Left kidney (tissue), 8 donors: Measurements from ENCODE around the gene GINM1. TPM values are rescaled to one million over a fixed set of nuclear protein-coding genes. Genes with fewer than 3 reads are reported as not detected.

Source experiments
- DNase-seq: peaks from one replicate; pipeline ENCODE4 v3.0.0-alpha.2; 2013
- long read RNA-seq, 8 donors: transcript quantifications; one replicate each; lab custom pipeline, GENCODE V29; 2026
- polyA plus RNA-seq: library from polyadenylated mRNA; unstranded; fragments of 120-200 nt; gene quantifications from one replicate; pipeline ENCODE4 v1.2.1, GENCODE V29; 2013; ENCODE audit not compliant: insufficient read length

GINM1 gene
- 95.2 TPM for polyA plus RNA-seq
- long read RNA-seq, donor 1, transcript GINM1-201 (8 exons, 2,024 nt), result major isoform, 20 of 25 reads
- long read RNA-seq, donor 1, partial matches to known transcripts, result 0 of 25 reads
- long read RNA-seq, donor 1, other reads (novel, unspliced or antisense), result 5 of 25 reads
- long read RNA-seq, donor 2, transcript GINM1-201 (8 exons, 2,024 nt), result major isoform, 24 of 24 reads
- long read RNA-seq, donor 2, partial matches to known transcripts, result 0 of 24 reads
- long read RNA-seq, donor 2, other reads (novel, unspliced or antisense), result 0 of 24 reads
- long read RNA-seq, donor 3, transcript GINM1-201 (8 exons, 2,024 nt), result major isoform, 25 of 25 reads
- long read RNA-seq, donor 3, partial matches to known transcripts, result 0 of 25 reads
- long read RNA-seq, donor 3, other reads (novel, unspliced or antisense), result 0 of 25 reads
- long read RNA-seq, donor 4, partial matches to known transcripts, result 6 of 7 reads
- long read RNA-seq, donor 4, other reads (novel, unspliced or antisense), result 0 of 7 reads
- long read RNA-seq, donor 5, transcript GINM1-201 (8 exons, 2,024 nt), result major isoform, 56 of 63 reads
- long read RNA-seq, donor 5, partial matches to known transcripts, result 0 of 63 reads
- long read RNA-seq, donor 5, other reads (novel, unspliced or antisense), result 7 of 63 reads
- long read RNA-seq, donor 6, transcript GINM1-201 (8 exons, 2,024 nt), result major isoform, 31 of 59 reads
- long read RNA-seq, donor 6, partial matches to known transcripts, result 28 of 59 reads
- long read RNA-seq, donor 6, other reads (novel, unspliced or antisense), result 0 of 59 reads
- long read RNA-seq, donor 7, transcript GINM1-201 (8 exons, 2,024 nt), result major isoform, 36 of 63 reads
- long read RNA-seq, donor 7, partial matches to known transcripts, result 27 of 63 reads
- long read RNA-seq, donor 7, other reads (novel, unspliced or antisense), result 0 of 63 reads
- long read RNA-seq, donor 8, transcript GINM1-201 (8 exons, 2,024 nt), result major isoform, 15 of 15 reads
- long read RNA-seq, donor 8, partial matches to known transcripts, result 0 of 15 reads
- long read RNA-seq, donor 8, other reads (novel, unspliced or antisense), result 0 of 15 reads

GRCh38 chr6:149565527-149566409 is at the start of gene GINM1:
Gene GINM1, plus strand, starts transcription at chr6:149566375. Its CDS starts 40 bp downstream, at chr6:149566415.
- peak; percentile 96 for DNase-seq

DNA sequence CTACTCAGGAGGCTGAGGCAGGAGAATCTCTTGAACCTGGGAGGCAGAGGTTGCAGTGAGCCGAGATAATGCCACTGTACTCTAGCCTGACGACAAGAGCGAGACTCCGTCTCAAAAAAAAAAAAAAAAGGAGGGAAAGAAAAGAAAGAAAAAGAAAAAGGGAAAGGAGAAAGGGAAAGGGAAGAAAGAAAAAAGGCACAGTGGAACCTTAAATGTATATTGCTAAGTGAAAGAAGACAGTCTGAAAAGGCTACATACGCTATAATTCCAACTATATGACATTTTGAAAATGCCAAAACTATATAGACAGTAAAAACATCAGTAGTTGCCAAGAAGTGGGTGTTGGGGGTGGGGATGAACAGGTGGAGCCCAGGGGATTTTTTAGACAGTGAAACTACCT is 36.5 kb upstream of the GINM1 start:
- DNase-seq, result no peak

DNA sequence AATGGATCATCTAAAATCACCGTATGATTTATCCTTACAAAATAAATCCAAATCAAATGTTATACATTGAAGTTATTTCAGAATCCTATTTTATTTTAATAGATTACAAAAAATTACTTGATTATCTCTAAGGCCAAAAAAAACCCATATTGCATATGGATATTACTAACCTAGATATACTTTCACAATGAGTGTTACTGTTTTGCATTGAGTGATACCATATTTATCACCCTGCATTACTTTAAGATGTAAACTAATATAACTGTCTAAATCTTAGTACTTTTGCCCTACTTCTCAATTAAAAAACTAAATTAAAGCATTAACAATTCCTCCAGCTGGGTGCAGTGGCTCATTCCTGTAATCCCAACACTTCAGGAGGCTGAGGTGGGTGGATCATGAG is 31.4 kb upstream of the GINM1 start:
- no peak for DNase-seq

DNA sequence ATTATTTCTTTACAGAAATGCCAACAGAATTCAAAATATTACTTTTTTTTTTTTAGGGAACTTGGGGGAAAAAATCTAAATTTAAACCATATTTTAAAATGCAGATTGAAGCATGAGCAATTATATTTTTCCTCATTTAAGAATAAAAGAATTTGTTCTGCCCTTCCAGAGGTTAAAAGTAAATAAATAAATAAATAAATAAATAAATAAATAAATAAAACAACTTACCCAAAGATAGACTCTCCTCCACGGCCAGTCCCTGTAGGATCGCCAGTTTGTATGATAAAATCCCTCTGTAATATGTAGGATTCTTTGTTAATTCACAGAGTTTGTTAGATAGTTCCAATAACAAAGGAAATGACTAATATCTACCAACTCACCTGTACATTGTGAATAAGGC is 25.0 kb upstream of the GINM1 start:
- no peak for DNase-seq

DNA sequence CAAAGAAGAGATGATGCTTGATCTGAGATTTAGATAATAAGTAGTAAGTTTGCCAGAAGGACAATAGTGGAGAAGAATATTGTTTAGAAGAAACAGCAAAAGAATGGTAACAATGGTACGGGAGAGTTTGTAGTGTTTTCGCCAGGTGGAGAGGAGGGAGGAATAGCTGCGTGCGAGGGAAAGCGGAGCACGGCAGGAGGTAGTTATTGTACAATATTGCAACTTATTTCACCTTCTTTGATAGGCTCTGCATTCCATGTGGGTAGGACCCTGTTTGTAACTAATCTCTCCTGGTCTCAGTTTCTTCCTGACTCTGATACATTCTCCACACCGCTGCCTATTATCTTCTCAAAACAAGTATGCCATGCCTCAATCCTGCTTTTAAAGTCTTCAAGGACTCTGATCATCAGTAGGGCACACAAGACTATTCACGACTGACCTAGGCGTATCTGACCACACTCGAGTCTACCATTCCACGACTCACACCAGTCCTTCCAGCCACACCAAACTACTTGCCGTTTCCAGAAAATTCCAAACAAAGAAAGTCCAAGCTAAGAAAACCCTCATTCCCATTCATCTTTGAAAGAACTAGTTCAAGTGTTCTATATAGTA is 21.4 kb upstream of the GINM1 start:
- DNase-seq, result no peak

GRCh38 chr6:149545258-149545753 is 20.9 kb upstream of the GINM1 start:
- peak; percentile 64 for DNase-seq

GRCh38 chr6:149545754-149546471 is 20.3 kb upstream of the GINM1 start, which contains the start of gene PPIL4:
Gene PPIL4, minus strand, starts transcription at chr6:149546043. Its CDS starts 38 bp downstream, at chr6:149546005.
- DNase-seq, result peak; percentile 96

- DNase-seq, result no peak
Observed at GRCh38 chr6:149551920-149552319, 14.3 kb upstream of the GINM1 start.

DNA sequence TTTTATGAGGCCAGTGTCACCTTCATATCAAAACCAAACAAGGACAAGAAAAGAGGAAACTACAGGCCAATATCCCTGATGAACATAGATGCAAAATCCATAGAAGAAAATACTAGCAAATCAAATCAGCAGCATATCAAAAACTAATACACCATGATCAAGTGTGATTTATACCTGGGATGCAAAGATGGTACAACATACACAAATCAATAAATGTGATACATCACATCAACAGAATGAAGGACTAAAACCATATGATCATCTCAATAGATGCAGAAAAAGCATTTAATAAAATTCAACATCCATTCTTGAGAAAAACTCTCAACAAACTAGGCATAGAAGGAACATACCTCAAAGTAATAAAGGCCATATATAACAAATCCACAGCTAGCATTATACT is 8.1 kb upstream of the GINM1 start:
- DNase-seq, result no peak

DNA sequence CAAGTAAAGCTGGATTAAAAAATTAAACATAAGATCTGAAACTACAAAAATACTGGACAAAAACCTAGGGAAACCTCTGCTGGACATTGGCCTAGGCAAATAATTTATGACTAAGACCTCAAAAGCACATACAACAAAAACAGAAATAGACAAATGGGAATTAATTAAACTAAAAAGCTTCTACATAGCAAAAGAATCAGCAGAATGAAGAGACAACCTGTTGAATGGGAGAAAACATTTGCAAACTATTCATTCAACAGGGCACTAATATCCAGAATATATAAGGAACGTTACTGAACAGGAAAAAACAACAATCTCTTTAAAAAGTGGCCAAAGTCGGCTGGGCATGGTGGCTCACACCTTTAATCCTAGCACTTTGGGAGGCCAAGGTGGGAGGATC is 6.8 kb upstream of the GINM1 start:
- DNase-seq, result no peak

GRCh38 chr6:149560736-149561135 is 5.4 kb upstream of the GINM1 start:
- DNase-seq, result no peak

DNA sequence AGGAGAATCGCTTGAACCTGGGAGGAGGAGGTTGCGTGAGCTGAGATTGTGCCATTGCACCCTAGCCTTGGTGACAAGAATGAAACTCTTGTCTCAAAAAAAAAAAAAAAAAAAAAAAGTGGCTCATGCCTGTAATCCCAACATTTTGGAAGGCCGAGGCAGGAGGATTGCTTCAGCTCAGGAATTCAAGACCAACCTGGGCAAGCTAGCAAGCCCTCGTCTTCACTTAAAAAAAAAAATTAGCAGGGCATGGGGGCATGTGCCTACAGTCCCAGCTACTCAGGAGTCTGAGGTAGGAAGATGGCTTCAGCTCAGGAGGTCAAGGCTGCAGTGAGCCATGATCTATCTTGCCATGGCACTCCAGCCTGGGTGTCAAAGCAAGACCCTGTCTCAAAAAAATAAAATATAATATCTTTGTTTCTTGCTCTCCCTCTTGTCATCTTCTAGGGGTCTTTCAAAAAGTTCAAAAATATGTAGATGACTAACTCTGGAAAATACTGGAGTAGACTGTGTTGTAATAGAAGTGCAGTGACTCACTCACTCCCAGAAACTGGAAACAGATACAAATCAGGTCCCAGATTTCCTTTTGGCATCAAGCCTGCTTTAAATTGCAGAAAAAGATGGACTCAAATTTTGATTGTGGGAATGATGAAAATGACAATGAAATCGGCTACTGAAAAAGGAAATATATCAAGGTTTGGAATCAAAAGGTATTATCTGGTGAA is 2.8 kb upstream of the GINM1 start:
- no peak for DNase-seq

GRCh38 chr6:149563928-149564325 is 2.2 kb upstream of the GINM1 start:
- DNase-seq, result no peak

DNA sequence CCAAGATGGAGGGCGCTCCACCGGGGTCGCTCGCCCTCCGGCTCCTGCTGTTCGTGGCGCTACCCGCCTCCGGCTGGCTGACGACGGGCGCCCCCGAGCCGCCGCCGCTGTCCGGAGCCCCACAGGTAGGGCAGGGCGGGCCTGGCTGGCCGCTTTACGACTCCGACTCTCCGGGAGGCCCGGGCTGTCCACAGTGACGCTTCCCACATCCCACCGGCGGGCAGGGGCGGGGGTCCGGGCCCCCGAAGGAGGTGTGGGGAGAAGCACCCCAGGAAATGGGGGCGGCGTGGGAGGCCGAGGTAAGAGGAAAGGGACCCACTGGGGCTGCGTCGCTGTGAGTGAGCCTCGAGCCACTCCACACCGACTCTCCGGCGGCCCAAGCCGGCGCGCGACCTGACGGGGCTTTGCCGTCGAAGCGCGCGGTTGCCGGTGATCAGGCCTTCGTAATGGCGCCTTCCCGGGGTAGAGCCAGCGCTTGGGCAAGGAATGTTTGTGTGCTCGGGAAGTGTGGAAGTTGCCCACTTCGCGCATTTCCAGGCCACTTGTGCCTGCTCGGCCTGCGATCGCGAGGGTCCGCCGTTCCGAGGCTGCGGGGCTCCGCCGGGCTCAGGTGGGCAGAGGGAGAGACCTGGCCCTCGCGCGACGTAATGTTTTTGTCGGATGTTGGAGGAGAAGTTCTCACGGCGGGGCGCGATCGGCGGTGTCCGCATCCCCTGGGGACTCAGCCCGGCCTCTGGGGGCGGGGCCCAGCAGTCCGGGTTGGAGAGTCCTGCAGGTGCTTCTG is 427 bp downstream of the GINM1 start:
- DNase-seq, result peak; percentile 38

GRCh38 chr6:149567194-149567586 is 1.0 kb downstream of the GINM1 start:
- DNase-seq, result no peak

GRCh38 chr6:149567945-149568585 is 1.9 kb downstream of the GINM1 start:
- no peak for DNase-seq

DNA sequence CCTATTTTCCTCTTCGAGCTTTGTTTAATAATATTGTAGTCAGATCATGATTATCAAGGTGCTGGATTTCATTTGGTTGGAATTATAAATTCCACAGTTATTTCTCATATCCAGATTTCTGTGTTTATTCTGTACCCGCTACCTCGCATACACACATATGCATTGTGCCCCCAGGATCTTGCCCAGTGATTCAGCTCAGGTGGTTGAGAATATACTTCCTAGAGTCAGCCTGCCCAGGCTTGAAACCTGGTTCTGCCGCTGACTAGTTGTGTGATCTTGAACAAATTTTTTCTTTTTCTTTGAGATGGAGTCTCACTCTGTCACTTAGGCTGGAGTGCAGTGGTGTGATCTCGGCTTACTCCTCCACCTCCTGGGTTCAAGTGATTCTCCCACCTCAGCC is 14.7 kb downstream of the GINM1 start:
- no peak for DNase-seq

GRCh38 chr6:149581349-149581748 is 15.2 kb downstream of the GINM1 start:
- DNase-seq, result no peak
